HepG2 (cell line): Measurements from ENCODE around the gene PLET1. TPM values are rescaled to one million over a fixed set of nuclear protein-coding genes. Genes with fewer than 3 reads are reported as not detected.

Experiments
- ATAC-seq: fragments of 200-7000 bp; cut with Tn5 transposase; 3 replicates; pipeline ENCODE4 v1.9.1; 2020; ENCODE audit warnings: mild to moderate bottlenecking, moderate library complexity
- BruUV-seq: library from RNA; stranded (reverse); fragments of 400-500 nt; replicated peaks from 2 replicates; lab custom pipeline; 2021; lab: Mats Ljungman, UMichigan
- CTCF ChIA-PET: fragments of 300-600 bp; formaldehyde crosslinking; extraction: SDS; loops from one replicate; lab custom pipeline; 2021; ENCODE audit warnings: low total read pairs, inconsistent platforms, low intra/inter-chr PET ratio; lab: Yijun Ruan, JAX
- POLR2A ChIA-PET: fragments of 350-600 bp; sonication (Branson Sonifier 250); formaldehyde crosslinking; loops from one replicate; lab custom pipeline; 2020; ENCODE audit warnings: antibody characterized with exemption, inconsistent platforms; lab: Yijun Ruan, JAX
- DNase-seq: peaks from one replicate; pipeline ENCODE4 v3.0.0-alpha.2; 2015; ENCODE audit warnings: low spot score
- FAIRE-seq: peaks from 3 replicates; lab custom pipeline; 2011; peaks lifted over from hg19 to GRCh38; lab: Jason Lieb, UNC
- H2AFZ ChIP-seq: one replicate; pipeline ENCODE4 v1.6.1; 2011; ENCODE audit warnings: low read length, inconsistent platforms
- H3K27ac ChIP-seq: fragments of 300-600 bp; 3 replicates; pipeline ENCODE4 v1.8.0; 2011; ENCODE audit warnings: mixed run types, mild to moderate bottlenecking, mixed read lengths, low read length, inconsistent platforms; ENCODE audit not compliant: insufficient read depth; ENCODE audit errors: extremely low read length
- H3K27me3 ChIP-seq, 2 experiments: fragments of 200-600 bp in 1 of 2; 2 replicates in 1 of 2; 3 replicates in 1 of 2; pipeline versions ENCODE4 v1.6.0 to v1.8.0; 2011; ENCODE audit warnings: low read length in 2 of 2, mild to moderate bottlenecking in 2 of 2, moderate library complexity in 2 of 2, inconsistent platforms in 1 of 2; ENCODE audit not compliant: insufficient read depth in 2 of 2, control insufficient read depth in 1 of 2
- H3K36me3 ChIP-seq, 2 experiments: fragments of 200-600 bp in 1 of 2; replicated peaks in 1 of 2; 2 replicates in 1 of 2; 3 replicates in 1 of 2; pipeline versions ENCODE4 v1.5.1 to v1.8.0; 2011; ENCODE audit warnings: low read length in 2 of 2, inconsistent platforms in 1 of 2; ENCODE audit not compliant: insufficient read depth in 2 of 2, control insufficient read depth in 1 of 2
- H3K4me1 ChIP-seq: 2 replicates; pipeline ENCODE4 v1.5.1; 2012; ENCODE audit warnings: low read length, inconsistent platforms; ENCODE audit not compliant: insufficient read depth
- H3K4me2 ChIP-seq: 2 replicates; pipeline ENCODE4 v1.6.0; 2011; ENCODE audit warnings: low read depth, low read length, inconsistent platforms
- H3K4me3 ChIP-seq, 3 experiments: fragments of 200-600 bp in 1 of 3; sonication (generic), shearing (Covaris generic) in 1 of 3; replicated peaks in 1 of 3; 2 replicates each; pipeline ENCODE4 v1.5.1; 2011 to 2016; ENCODE audit warnings: low read length in 3 of 3, inconsistent platforms in 2 of 3, low read depth in 2 of 3, mild to moderate bottlenecking in 2 of 3, control low read depth in 1 of 3, mixed read lengths in 1 of 3; ENCODE audit not compliant: insufficient read depth in 1 of 3
- H3K79me2 ChIP-seq: one replicate; pipeline ENCODE4 v1.6.1; 2011; ENCODE audit warnings: low read length, inconsistent platforms; ENCODE audit not compliant: insufficient read depth
- H3K9ac ChIP-seq: 2 replicates; pipeline ENCODE4 v1.6.0; 2011; ENCODE audit warnings: mild to moderate bottlenecking, low read depth, low read length, inconsistent platforms; ENCODE audit not compliant: insufficient read depth
- H3K9me3 ChIP-seq: 2 replicates; pipeline ENCODE4 v1.5.1; 2012; ENCODE audit warnings: mild to moderate bottlenecking, low read length
- H4K20me1 ChIP-seq: 2 replicates; pipeline ENCODE4 v1.6.0; 2011; ENCODE audit warnings: inconsistent platforms, mild to moderate bottlenecking, low read length, moderate library complexity; ENCODE audit not compliant: insufficient read depth
- ATF7-NPFF ChIP-seq: sonication (generic); formaldehyde crosslinking; IDR thresholded peaks from 2 replicates; pipeline ENCODE4 v1.8.1; 2023; ENCODE audit warnings: mild to moderate bottlenecking, low read depth, missing genetic modification reagents, moderate library complexity
- CEBPB ChIP-seq: IDR thresholded peaks from 2 replicates; pipeline ENCODE4 v1.6.1; 2011; ENCODE audit warnings: low read depth, low read length, improper control_type of control experiment, borderline replicate concordance
- CENPX ChIP-seq: sonication (generic); formaldehyde crosslinking; IDR thresholded peaks from 2 replicates; pipeline ENCODE4 v1.9.0; 2021; ENCODE audit warnings: mild to moderate bottlenecking, missing genetic modification reagents, moderate library complexity
- MTF1 ChIP-seq: sonication (generic); formaldehyde crosslinking; IDR thresholded peaks from 2 replicates; pipeline ENCODE4 v1.5.0; 2020; ENCODE audit warnings: missing genetic modification reagents
- SALL2 ChIP-seq: sonication (generic); formaldehyde crosslinking; IDR thresholded peaks from 2 replicates; pipeline ENCODE4 v1.8.1; 2023; ENCODE audit warnings: mild to moderate bottlenecking, missing genetic modification reagents, inconsistent platforms
- SRF ChIP-seq: IDR thresholded peaks from 2 replicates; pipeline ENCODE4 v1.6.1; 2011; ENCODE audit warnings: mild to moderate bottlenecking, low read depth, low read length, moderate library complexity
- ZNF138 ChIP-seq: sonication (generic); formaldehyde crosslinking; IDR thresholded peaks from 2 replicates; pipeline ENCODE4 v1.5.0; 2020; ENCODE audit warnings: mild to moderate bottlenecking, low read depth, missing genetic modification reagents
- WGBS: methylation state at CpG from one replicate; pipeline ENCODE4 v1.1.6; 2017; ENCODE audit warnings: low lambda C conversion rate; 5-methylcytosine and 5-hydroxymethylcytosine counted together
- in situ Hi-C: cut with HindIII; loops from 2 replicates; pipeline ENCODE4 v1.10.0; 2017; ENCODE audit warnings: low pct_unique_long_range_greater_than_20kb; ENCODE audit not compliant: extremely low pct_ligation_motif_present
- intact Hi-C: fragments of 100-400 bp; cut with micrococcal nuclease; formaldehyde crosslinking; loops from one replicate; pipeline ENCODE4 v1.10.0; 2022; ENCODE audit not compliant: unreplicated experiment
- polyA plus RNA-seq, 8 experiments: library from polyadenylated mRNA; depleted of rRNA in 3 of 8; stranded (reverse) in 7 of 8; unstranded in 1 of 8; fragments of >200 nt; fragmentation: Illumina TruSeq in 4 of 8; extraction: Trizol in 4 of 8; gene quantifications; 2 replicates each; pipeline versions ENCODE4 v1.2.1 to v1.2.3, GENCODE V29; 2011 to 2016; ENCODE audit warnings: low read depth in 4 of 8, missing spikeins in 1 of 8, mixed read lengths in 1 of 8; ENCODE audit not compliant: insufficient read depth in 1 of 8
- total RNA-seq, 5 experiments: library from RNA; depleted of rRNA; stranded (reverse); fragments of >200 nt; fragmentation: Illumina TruSeq; extraction: Trizol; gene quantifications; 2 replicates each; pipeline ENCODE4 v1.2.3, GENCODE V29; 2016; ENCODE audit warnings: low read depth in 1 of 5
- TF ChIP-seq, protein P1 (sequence below): sonication (generic); formaldehyde crosslinking; IDR thresholded peaks from 2 replicates; pipeline ENCODE4 v1.4.0; 2020; ENCODE audit warnings: missing genetic modification reagents
- TF ChIP-seq, protein P2 (sequence below): IDR thresholded peaks from 2 replicates; pipeline ENCODE4 v1.6.1; 2016; ENCODE audit warnings: low read depth
- TF ChIP-seq, protein P3 (sequence below): IDR thresholded peaks from 2 replicates; pipeline ENCODE4 v1.6.1; 2016
- TF ChIP-seq, protein P4 (sequence below): sonication (generic); formaldehyde crosslinking; IDR thresholded peaks from 2 replicates; pipeline ENCODE4 v1.8.0; 2023; ENCODE audit warnings: mild to moderate bottlenecking, missing genetic modification reagents

PLET1 gene
- total and polyA plus RNA-seq, 2 of the 13 experiments (the other 11 are each of a cell fraction or from before 2014, with no cell fraction given): not detected

DNA sequence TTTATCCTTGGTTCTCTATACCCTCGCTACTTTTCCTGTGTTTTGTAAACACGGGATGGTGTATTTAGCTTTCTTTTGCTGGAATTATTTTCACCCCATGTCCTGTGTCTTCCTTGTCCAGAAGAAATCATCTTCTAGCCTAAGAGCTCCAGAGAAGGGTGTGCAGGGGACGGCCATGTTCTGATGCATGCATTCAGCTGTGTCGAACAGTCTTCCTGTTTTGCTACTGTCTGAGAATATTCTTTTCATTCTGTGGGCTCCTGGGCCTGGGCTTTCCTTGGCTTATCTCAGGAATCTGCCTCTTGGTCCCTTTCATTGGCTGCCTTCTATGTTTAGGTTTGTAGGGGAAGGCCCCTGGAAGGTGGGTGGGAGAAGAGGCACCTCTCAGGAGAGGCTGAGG lies 10.6 kb upstream of the PLET1 start:
- no peaks in the 10 kb centered on the region for H4K20me1 ChIP-seq
- peaks cover 36% of the 10 kb centered on the region for H3K4me1 ChIP-seq
- BruUV-seq: no TSS peak
- ChIA-PET POLR2A (no interaction called here), CTCF (no interaction called here)
- no peak overlapping the region for H3K4me2 ChIP-seq
- no peak overlapping the region for H3K9ac ChIP-seq
- no peaks in the 10 kb centered on the region for H3K27me3 ChIP-seq
- in situ Hi-C loops (no loop called here), intact Hi-C loops (no loop called here)
- H3K27ac ChIP-seq: no peak overlapping the region
- TF ChIP-seq, protein P1, sequence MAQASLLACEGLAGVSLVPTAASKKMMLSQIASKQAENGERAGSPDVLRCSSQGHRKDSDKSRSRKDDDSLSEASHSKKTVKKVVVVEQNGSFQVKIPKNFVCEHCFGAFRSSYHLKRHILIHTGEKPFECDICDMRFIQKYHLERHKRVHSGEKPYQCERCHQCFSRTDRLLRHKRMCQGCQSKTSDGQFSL (CRISPR knock-in tag): no peak
- TF ChIP-seq SALL2 (no peak), SRF (no peak), ATF7-NPFF (CRISPR knock-in tag) (no peak), CEBPB (no peak), ZNF138 (CRISPR knock-in tag) (no peak), CENPX (CRISPR knock-in tag) (no peak), MTF1 (CRISPR knock-in tag) (no peak)
- TF ChIP-seq, protein P2, sequence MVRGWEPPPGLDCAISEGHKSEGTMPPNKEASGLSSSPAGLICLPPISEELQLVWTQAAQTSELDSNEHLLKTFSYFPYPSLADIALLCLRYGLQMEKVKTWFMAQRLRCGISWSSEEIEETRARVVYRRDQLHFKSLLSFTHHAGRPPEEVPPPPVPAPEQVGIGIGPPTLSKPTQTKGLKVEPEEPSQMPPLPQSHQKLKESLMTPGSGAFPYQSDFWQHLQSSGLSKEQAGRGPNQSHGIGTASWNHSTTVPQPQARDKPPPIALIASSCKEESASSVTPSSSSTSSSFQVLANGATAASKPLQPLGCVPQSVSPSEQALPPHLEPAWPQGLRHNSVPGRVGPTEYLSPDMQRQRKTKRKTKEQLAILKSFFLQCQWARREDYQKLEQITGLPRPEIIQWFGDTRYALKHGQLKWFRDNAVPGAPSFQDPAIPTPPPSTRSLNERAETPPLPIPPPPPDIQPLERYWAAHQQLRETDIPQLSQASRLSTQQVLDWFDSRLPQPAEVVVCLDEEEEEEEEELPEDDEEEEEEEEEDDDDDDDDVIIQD (CRISPR knock-in tag): no peak
- TF ChIP-seq, protein P3, sequence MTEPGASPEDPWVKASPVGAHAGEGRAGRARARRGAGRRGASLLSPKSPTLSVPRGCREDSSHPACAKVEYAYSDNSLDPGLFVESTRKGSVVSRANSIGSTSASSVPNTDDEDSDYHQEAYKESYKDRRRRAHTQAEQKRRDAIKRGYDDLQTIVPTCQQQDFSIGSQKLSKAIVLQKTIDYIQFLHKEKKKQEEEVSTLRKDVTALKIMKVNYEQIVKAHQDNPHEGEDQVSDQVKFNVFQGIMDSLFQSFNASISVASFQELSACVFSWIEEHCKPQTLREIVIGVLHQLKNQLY (CRISPR knock-in tag): no peak
- TF ChIP-seq, protein P4, sequence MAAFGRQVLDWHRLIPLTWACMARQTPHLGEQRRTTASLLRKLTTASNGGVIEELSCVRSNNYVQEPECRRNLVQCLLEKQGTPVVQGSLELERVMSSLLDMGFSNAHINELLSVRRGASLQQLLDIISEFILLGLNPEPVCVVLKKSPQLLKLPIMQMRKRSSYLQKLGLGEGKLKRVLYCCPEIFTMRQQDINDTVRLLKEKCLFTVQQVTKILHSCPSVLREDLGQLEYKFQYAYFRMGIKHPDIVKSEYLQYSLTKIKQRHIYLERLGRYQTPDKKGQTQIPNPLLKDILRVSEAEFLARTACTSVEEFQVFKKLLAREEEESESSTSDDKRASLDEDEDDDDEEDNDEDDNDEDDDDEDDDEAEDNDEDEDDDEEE (CRISPR knock-in tag): no peak
- 89% methylated on average over 4 of the region's 4 CpGs for WGBS
- H3K9me3 ChIP-seq: no peaks in the 10 kb centered on the region
- H3K36me3 ChIP-seq: no peaks in the 10 kb centered on the region
- H3K4me3 ChIP-seq: no peak overlapping the region
- no peaks in the 10 kb centered on the region for H3K79me2 ChIP-seq
- DNase-seq (no peak), ATAC-seq (no peak), FAIRE-seq (no peak)
- H2AFZ ChIP-seq: no peak overlapping the region
